Urothelium cell line (cell line): Measurements from ENCODE around the gene ETFA.
A peak's percentile ranks its signal among the peaks of the same experiment; 100 is the strongest.

Experiments used
- DNase-seq: peaks from one replicate; pipeline ENCODE4 v3.0.0; 2011; ENCODE audit warnings: low spot score, mixed read lengths
- FAIRE-seq: peaks from 2 replicates; lab custom pipeline; 2011; peaks lifted over from hg19 to GRCh38; lab: Jason Lieb, UNC

Gene ETFA

DNA sequence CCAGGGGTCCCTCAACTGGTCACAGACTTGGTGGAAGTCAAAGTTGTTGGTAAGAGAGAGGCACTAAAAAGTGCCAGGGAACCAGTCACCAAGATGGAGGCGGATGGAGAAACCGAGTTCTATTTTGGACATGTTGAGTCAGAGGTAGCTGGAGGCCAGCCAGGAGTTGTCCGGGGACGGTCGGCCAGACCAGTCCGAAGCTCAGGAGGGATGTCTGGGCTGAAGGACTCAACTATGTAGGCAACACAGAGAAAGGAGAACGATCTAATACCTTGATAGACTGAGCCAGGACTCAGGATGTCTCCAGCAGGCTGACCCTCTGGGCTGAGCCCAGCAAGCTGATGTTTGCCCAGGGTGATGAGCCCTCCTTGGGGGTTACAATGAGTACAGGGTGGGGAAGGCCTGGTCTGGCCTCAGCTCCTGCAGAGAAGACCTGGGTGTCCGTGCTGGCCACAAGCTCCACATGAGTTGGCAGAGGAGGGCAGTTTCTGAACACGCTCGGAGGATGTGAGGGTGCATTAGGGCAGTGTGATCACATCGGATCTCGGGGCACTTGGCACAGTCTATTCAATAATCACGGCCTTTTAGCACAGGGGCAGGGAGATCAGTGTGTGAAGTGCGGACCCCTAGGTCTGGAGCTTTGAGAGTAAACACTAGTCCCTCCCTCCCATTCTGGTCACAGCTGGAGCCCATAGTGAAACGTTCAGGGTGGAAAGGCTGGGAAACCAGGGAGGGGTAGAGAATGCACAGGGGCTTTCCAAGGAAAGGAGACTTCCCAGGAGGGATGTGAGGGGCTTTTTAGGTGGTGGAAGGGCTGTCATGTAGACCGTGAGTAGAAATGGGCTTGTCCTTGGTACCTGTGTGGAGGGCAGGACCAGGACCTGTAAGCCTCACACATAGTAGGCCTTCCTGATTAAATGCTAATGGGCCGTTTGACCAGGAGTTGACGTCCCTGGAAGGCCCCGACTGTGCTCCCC, 111.9 kb downstream of the ETFA start:
- FAIRE-seq (no peak), DNase-seq (peak; percentile 52)

DNA sequence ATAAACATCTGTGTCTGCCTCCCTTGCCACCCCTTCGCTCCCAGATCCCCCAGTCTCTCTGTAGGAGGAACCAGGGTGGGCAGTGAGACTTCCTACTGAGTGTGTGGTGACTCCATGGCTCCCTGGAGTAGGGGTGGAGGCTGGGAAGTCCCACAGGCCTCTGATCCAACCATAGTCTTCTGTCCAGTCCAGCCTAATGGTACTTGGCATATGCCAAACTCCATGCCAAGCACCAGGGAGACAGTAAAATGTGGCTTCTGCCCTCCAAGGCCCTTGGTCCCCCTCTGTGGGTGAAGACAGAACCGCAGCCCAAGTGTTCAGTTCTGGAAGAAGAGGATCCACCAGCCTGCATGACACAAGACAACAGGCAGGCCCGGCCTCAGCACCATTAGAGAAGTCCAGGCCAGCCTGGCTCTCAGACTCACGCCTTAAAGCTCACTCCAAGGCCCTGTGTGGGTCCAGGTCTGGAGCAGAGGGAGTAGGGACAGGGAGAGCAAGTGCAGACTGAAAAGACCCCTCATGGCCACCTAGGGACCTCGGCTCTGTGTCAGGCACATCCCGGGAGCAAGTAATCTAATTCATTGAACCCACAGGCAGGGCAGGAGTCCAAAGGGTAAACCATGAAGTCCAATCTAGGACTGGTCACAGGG, 112.7 kb downstream of the ETFA start:
- DNase-seq (no peak), FAIRE-seq (peak; percentile 50)

DNA sequence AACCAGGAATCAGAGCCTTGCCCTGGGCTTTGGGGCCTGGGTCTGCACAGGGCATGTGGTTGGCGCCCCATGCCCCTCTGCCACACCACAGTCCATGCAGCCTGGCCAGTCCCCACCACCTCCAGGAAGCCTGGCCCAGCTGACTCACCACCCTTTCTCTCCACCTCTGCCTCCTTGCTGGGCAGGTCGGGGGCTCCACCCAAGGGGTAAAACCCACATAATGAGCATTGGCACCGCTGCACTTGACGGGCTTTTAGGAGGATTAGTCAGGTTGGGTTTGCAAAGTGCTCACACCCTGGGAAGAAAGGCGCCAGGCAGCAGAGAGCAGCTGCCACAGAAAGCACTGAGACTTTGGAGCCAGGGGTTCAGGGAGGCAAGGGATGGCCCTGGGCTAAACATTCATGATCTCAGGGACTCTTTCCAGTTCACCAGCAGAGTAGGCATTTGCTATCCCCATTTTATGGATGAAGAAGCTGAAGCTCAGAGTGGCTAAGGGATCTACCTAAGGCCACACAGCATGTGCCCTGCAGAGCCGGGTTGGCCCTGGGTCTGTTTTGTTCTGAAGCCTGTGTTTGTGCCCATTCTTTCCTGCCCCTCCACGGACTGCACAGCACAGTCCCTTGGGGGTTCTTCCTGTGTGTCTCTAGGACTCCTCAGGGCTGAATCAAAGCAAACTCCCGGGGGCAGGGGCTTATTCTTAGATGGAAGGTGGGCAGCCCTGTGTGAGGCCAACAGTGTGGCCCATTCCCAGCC, 113.4 kb downstream of the ETFA start:
- FAIRE-seq (no peak), DNase-seq (no peak)

GRCh38 chr15:76196269-76197231, 114.7 kb downstream of the ETFA start:
- DNase-seq, result peak; percentile 92

GRCh38 chr15:76195506-76196268, 115.6 kb downstream of the ETFA start:
- FAIRE-seq (no peak), DNase-seq (no peak)

More at GRCh38 chr15:76196269-76197231, 114.7 kb downstream of the ETFA start:
- FAIRE-seq, result peak; percentile 89

GRCh38 chr15:76193934-76194333, 117.3 kb downstream of the ETFA start:
- FAIRE-seq (no peak), DNase-seq (no peak)

GRCh38 chr15:76192715-76193114, 118.6 kb downstream of the ETFA start:
- no peak for FAIRE-seq
- no peak for DNase-seq

DNA sequence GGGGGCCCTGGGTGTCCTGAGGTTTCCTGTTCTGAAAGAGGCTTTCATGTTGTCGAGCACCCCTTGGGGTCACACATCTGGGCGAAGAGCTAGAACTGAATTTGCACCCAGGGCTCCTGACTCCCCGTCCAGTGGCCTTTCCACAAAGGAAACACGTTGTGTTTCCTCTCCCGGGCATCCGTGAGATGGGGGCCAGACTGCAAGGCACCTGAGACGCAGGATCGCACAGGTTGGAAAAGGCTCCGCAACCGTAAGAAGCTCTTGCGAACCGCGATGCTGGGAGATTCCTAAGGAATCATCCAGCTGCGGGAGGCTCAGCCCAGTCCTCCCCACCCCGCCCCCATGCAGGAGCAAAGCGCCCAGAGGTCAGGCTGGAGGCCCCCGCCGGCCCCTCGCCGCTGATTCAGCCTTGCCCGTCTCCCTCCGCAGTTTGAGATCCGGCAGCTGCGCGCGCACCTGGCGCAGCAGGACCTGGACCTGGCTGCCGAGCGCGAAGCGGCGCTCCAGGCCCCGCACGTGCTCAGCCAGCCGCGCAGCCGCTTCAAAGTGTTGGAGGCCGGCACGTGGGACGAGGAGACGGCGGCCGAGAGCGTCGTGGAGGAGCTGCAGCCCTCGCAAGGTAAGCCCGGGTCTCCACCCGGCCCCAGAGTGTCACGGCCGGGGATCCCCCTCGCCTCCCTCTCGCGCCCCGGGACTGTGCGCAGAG, 119.6 kb downstream of the ETFA start:
- DNase-seq (no peak), FAIRE-seq (no peak)

- FAIRE-seq, result peak; percentile 9
- peak; percentile 92 for DNase-seq
These were observed 120.3 kb downstream of the ETFA start for GRCh38 chr15:76190751-76191538.

DNA sequence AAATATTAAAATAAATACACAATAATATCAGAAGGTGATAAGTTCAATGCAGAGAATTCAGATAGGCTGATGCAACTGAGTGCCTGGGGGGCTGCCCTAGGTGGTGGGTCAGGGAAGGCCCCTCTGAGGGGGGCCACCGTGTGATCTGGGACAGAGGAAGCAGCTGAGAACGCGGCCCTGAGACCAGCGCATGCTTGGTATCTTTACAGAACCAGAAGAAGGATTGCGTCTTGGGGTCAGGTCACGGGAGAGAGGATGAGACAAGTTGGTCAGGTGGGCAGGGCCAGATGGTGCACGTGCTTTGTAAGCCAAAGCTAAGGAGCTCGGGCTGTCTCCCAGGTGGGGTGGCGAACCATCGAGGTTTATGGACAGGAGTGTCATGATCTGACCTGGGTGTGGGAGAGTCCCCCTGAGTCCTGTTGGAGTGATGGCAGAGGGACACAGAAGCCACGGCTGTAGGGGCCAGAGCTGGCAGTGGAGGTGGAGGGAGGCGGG, 121.2 kb downstream of the ETFA start:
- DNase-seq (no peak), FAIRE-seq (no peak)

GRCh38 chr15:76189106-76189505, 122.2 kb downstream of the ETFA start:
- no peak for FAIRE-seq
- no peak for DNase-seq

DNA sequence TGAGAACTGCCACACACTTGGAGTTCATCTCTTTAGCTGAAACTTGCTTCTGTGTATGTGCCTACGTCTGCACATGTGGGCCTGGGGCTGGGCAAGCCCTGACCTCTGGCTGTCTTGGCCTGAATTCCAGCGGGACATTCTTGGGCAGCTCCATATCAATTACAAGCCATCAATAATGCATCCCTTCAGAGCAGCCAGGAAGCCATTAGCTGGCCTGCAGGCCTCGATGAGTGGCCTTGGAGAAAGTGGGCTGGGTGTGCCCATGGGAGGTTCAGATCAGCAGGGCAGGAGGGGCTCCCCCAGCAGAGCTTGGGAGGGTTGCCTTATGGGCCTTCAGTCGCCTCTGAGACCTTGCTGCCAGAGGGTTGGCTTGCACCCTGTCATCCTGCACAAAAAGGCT, 124.1 kb downstream of the ETFA start:
- FAIRE-seq (no peak), DNase-seq (no peak)

GRCh38 chr15:76185716-76186115, 125.6 kb downstream of the ETFA start:
- DNase-seq (peak; percentile 82), FAIRE-seq (no peak)

GRCh38 chr15:76184650-76185035, 126.6 kb downstream of the ETFA start:
- DNase-seq (no peak), FAIRE-seq (no peak)

- FAIRE-seq (no peak), DNase-seq (no peak)
These were observed 127.2 kb downstream of the ETFA start for GRCh38 chr15:76183930-76184649.

GRCh38 chr15:76181705-76182107, 129.6 kb downstream of the ETFA start:
- FAIRE-seq (no peak), DNase-seq (no peak)

GRCh38 chr15:76180321-76180720, 130.9 kb downstream of the ETFA start:
- FAIRE-seq, result no peak
- no peak for DNase-seq
